CD4-positive, alpha-beta T cell treated with Interleukin-15 for 4 hours (primary cell): ENCODE results near the gene SLC37A2.
"Not testable (repeated sequence)": the region's sequence is repeated elsewhere in the genome, so short reads cannot be mapped to it uniquely, and the experiment has no call there.

Experiments
- DNase-seq: peaks from one replicate; pipeline ENCODE4 v3.0.0-alpha.2; 2020; ENCODE audit warnings: low spot score

SLC37A2 gene

DNA sequence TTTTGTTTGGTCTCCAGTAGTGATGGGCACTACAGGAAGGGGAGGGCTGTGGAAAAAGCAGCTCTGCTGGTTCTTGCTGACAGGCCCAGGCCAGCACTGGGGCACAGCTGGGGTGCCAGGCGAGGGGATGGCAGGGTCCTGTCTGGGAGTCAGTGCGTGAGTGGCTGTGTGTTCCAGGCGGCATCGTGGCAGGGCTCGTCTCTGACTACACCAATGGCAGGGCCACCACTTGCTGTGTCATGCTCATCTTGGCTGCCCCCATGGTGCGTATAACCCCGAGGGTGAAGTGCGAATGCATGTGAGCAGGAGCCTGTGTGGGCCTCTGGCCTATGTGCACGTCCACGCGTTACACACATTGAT is 20.9 kb downstream of the SLC37A2 start:
- DNase-seq = no peak

DNA sequence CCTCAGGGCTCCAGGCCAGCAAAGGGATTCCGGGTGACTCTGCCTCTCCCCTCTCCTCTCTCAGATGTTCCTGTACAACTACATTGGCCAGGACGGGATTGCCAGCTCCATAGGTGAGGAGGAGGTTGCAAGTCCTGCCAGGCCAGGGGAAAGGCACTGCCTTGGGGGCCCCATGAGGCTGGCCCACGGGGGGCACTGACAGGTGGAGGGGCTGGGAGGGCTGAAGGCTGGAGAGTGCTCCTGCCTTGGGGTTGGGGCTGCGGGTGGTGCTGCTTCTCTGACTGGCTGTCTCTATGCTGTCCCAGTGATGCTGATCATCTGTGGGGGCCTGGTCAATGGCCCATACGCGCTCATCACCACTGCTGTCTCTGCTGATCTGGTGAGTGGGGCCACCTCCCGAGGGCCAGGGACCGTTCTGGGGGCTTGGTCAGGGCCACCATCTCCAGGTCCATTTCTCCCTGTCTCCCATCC is 21.7 kb downstream of the SLC37A2 start:
- DNase-seq = no peak

DNA sequence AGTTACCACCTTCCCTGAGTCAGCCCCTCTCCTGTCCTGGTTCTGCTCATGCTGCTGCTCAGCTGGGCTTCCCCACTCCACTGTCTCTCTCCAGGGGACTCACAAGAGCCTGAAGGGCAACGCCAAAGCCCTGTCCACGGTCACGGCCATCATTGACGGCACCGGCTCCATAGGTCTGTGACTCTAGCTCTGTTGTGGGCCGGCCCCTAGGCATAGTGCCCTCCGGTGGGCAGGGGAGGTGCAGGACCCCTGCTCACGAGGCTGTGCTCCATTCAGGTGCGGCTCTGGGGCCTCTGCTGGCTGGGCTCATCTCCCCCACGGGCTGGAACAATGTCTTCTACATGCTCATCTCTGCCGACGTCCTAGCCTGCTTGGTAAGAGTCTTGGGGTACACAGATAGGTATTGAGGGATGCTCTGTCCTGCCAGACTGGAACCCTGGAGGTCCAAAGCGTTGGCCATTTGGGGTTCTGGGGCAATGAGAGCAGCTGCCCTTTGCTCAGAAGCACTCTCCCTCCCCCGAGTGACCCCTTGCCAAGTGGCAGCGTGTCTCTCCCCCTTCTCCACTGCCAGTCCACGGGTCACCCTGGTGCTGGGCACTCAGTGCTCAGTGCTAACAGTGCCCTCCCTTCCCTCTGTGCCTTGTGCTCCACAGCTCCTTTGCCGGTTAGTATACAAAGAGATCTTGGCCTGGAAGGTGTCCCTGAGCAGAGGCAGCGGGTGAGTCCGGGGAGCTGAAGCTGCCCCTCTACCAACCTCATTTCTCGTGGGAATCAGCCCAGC is 22.4 kb downstream of the SLC37A2 start:
- no peak for DNase-seq

DNA sequence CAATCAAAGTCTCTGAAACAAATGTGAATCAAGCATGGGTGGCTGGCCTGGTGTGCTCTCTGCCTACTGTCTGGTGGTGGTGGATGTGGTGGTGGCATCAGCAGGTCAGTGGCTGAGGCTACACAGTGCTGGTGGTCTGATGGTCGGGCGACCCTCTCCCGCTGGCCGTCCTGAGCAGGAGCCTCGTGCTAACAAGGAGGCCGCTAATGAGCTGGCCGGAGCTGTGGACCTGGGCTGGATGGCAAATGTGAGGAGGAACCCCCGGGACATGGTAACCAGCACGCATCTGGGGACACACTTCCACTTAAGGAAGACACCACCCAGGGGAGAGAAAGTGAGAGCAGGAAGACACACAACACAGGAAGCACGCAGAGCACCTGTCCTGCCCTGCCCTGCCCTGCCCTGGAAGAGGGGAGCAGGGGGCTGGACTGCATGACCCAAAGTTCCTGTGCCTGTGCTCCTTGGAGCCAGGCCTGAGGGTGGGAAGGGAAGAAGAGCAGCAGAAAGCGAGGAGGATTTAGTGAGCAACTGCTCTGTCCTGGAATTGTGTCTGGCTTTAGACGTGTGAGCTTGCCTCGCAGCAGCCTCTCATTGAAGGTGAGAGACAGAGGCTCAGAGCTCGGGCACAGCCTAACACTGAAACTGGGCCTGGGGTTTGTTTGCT is 23.7 kb downstream of the SLC37A2 start:
- DNase-seq = no peak

DNA sequence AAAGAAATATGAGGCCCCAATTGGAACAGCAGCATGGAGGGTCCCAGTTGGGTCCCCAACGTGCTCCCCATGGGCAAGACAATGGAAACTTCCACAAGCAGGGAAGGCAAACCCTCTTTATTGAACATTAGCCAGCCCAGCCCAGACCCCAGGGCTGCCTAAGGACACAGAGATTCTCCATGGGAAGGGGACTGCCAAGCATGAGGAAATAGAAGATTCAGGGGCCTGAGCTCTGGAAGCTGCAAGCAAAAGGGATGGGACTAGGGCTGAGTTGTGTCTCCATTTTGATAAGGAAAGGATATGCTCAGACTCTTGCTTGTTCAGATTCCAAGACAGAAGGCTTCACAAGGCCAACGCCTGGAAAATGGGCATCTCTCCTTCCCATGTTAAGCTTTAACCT is 25.0 kb downstream of the SLC37A2 start:
- no peak for DNase-seq

DNA sequence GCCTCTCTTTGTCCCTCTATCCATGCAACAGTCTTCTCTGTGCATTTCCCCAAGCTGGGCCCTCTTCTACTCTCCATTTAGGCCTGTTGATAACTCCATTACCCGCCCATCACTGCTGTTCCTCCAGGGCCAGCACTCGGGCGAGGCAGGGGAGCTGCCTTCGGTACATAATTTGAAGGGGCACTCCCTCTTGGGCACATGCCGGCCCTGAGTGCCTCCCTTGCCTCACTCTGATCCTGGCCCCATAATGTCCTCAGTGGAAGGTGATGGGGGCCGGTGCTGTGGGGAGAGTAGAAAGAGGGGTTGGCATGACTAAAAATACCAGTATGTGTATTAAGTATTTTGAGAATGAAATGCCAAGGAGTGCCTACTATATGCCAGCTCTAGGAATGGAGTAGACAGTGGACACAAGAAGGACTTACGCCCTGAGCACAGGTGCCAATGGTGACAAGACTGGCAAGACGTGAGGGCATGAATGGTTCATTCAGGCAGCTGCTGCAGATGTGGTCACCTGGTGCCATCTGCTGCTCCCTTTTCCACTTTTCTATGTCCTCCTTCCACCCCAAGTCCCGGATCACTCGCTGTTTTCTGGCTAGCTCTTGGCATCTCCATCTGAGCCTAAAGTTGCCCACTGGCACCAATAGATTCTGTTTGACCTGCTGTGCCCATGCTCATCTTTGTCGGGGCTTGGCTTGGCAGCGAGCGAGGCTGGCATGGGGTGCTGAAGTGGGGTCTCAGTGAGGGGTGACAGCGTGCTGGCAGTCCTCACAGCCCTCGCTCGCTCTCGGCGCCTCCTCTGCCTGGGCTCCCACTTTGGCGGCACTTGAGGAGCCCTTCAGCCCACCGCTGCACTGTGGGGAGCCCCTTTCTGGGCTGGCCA is 25.7 kb downstream of the SLC37A2 start:
- DNase-seq = no peak

DNA sequence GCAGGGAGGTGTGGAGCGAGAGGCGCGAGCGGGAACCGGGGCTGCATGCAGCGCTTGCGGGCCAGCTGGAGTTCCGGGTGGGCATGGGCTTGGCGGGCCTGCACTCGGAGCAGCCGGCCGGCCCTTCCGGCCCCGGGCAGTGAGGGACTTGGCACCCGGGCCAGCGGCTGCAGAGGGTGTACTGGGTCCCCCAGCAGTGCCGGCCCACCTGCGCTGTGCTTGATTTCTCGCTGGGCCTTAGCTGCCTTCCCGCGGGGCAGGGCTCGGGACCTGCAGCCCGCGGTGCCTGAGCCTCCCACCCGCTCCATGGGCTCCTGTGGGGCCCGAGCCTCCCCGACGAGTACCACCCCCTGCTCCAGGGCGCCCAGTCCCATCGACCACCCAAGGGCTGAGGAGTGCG is 26.4 kb downstream of the SLC37A2 start:
- not testable (repeated sequence) for DNase-seq

DNA sequence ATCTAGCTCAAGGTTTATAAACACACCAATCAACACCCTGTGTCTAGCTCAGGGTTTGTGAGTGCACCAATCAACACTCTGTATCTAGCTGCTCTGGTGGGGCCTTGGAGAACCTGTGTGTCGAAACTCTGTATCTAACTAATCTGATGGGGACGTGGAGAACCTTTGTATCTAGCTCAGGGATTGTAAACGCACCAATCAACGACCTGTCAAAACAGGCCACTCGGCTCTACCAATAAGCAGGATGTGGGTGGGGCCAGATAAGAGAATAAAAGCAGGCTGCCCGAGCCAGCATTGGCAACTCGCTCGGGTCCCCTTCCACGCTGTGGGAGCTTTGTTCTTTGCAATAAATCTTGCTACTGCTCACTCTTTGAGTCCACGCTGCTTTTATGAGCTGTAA is 27.0 kb downstream of the SLC37A2 start:
- DNase-seq = not testable (repeated sequence)

DNA sequence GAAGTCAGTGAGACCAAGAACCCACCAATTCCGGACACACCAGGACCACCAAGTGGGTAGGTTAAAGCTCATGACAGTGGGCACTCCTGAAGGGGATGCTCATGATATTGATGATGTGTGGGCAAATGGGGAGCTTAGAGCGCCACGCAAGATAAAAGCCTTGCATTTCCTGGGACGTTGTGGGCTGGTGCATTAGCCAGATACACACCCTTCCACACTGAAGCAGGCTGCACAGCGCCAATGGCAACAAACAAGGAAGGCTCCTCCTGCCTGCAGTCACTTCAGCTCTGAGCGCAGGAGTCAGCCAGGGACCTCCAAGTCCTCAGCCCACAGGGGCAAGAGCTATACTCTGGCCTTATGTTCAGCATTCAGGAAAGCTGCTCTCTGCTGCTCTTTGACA is 27.7 kb downstream of the SLC37A2 start:
- no peak for DNase-seq

DNA sequence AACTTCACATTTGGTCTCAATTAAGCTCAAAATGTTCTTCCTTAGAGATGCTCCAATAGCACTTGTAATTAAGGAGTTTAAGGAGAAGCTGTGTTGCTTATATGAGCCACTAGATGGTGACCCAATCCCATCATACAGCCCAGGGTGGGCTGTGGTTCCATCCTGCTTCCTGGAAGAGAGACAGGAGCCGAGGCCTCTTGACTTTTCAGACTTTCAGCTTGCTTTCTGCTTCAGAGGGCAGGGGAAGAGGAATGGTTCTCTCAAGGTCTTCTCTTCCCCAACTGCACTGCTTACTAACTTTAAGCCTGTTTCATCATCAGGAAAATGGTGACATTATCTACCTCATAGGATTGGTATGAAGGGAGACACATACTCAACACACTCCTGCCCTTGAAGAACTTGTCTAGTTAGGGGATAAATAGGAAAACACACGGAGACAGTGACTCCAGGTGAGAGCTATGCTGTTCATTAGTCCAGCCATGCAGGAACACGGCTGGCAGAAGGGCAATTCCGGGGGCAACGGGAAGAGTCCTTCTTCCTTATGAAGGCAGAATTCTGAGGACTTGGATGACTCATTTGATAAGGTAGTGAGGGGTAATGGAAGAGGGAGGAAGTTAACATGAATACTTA is 28.3 kb downstream of the SLC37A2 start:
- DNase-seq = no peak

DNA sequence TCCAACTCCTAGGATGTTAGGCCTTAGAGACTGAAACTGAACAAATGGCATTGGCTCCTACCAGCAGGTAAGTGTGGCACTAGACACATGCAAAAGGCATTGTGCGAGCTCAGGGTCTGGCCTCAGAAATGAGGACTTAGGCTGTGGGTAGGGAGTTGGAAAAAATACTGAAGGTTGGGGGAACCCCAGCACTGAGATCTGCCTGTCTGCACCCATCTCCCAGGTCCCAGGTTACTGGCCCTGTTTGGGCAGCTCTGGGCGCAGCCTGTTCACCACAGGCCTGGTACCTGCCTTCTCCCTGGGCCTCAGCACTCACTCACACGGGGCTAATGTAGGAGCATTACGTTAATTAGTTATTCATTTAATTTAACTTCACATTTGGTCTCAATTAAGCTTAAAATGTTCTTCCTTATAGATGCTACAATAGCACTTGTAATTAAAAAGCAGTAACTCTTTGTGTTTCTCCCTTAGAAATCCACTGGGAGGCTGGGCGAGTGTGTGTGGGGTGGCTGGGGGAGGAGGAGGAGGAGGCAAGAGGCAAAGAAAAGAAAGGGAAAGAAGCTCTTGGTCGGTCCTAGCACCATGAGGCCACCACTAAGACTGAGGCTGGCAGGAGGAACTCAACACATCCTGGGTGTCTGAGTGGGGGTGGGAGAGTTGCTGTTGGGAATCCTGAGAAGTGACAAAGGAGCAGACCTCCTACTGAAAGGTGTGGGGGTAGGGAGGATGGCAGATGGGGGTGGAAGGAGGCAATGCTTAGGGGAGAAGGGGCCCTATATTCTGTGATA is 29.0 kb downstream of the SLC37A2 start:
- no peak for DNase-seq

DNA sequence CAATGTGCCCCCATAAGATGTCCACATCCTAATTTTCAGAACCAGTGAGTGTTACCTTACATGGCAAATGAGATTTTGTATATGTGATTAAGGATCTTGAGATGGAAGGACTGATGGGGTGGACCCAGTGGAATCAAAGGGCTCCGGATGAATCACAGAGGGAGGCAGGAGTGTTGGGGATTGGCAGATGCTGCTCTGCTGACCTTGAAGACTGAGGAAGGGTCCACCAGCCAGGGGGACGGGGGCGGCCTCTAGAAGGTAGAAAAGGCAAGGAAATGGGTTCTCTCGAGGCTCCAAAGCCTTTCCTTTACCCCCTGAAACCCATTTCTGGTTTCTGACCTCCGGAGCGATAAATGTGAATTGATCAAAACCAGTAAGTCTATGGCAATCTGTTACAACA is 29.6 kb downstream of the SLC37A2 start:
- no peak for DNase-seq

DNA sequence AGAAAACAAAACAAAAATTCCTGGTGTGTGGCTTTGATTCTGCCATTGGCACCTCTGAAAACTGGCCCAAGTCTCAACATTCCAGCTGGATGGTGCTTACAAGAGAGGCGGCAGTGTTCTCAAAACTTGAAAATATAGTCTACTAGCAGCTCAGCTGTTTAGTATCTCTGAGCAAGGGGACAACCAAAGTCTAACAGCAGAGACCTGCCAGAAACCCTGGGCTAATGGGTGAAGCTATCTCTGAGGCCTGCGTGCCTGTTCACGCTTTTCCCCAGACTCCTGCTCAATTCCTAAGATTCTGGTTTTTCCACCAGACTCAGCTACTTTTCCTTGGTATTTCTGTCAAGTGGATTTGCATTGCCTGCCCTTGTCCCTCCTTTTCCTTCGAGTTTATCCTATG is 30.4 kb downstream of the SLC37A2 start:
- no peak for DNase-seq

DNA sequence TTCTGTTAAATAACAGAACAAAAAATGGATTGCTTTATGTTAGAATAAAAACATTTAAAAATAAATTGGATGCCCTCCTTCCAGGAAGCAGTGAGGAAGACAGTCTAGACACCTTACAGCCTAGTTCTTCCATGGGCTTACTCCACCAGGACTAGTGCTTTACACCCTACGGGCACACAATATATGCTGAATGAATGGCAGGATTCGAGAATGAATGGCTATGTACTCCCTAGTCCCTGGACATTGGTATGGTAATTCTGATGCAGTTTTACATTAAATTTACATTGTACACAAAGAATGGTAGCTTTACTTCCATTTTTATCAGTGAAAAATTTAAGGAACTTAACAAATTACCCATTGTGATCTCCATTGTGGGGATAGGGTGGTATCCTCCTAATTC is 31.6 kb downstream of the SLC37A2 start:
- no peak for DNase-seq

DNA sequence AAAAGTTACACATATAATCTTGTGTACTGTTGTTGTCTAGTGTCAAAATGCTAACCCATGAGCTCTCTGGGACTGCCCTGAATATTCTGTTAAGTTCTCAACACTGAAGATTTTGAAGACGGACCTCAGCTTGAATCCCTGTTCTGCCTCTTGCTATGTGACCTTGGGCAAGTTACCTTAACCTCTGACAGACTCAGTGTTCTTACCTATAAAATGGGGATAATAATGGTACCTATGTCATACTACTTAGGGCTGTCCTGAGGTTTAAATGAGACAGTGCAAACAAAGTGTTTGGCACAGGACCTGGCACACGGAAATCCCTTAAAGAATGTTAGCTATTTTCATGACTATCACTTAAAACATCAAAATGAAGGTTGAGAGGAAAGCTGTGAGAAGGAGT is 37.0 kb downstream of the SLC37A2 start:
- DNase-seq = no peak

DNA sequence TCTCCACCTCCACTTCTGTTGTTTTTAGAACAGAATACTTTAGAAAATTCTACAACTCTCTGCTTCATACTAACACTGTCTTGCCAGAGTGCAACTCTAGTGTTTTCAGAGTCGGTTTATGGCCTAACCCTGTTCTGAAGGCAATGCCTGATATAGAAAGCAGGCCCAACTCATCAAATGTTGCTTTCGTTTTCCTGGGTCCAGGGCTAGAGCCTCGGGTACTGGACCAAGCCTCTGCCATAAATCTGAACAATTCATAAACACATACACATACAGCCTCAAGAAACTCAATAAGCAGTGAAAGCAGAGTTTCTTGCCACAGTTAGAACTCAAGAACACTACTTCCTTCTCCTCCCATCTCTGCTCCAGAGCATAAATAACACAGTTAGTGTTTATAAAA is 38.5 kb downstream of the SLC37A2 start:
- no peak for DNase-seq

DNA sequence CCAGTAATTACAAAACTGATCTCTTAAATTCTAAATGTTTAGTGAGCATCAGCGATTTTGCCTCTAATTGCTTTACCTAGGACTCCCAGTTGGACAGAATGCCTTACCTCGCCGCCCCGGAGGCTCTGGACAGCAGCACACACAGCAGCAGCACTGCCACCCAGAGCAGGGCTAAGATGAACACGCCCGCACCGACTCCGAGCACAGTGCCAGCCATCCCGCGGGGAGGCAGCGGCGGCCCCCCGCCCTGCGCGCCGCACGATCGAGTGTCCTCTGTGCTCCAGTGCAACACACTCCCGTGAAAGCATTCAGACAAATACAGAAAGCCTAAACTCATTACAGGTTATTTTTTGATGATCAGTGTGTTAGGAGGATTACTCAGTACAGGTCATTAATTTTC is 38.9 kb downstream of the SLC37A2 start:
- no peak for DNase-seq

DNA sequence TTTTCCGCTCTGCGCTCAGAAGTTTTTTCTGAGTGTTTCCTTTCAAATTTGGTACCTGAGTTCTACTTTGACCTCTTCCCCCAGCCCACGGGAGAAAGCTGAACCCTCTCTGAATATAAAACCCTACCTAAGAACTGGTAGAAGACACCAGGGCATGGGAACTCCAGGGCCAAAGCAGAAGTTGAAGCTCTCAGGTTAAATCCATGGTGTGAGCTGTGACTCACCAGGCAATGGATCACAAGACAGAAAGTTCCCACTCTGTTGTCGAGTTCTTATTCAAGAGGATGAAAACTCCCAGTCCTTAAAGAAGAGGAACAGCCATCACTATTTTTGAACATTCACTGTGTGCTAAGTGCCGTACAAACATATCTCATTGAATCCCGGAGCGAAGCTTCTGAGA is 39.4 kb downstream of the SLC37A2 start:
- DNase-seq = no peak

DNA sequence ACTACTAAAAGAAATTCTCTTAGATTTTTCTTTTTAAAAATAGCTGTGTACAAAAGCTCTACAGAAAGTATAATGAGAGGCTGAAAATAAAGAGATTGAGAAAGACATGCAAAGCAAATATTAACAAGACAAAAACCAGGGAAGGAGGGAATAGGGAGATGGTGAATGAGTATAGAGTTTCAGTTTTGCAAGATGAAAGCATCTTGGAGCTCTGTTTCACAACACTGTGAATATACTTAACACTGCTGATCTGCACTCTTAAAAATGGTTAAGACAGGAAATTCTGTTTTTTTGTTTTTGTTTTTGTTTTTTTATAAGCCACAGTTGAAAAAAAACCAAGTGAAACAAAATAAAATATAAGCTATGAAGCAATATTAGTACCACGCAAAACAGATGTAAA is 42.8 kb downstream of the SLC37A2 start:
- no peak for DNase-seq

DNA sequence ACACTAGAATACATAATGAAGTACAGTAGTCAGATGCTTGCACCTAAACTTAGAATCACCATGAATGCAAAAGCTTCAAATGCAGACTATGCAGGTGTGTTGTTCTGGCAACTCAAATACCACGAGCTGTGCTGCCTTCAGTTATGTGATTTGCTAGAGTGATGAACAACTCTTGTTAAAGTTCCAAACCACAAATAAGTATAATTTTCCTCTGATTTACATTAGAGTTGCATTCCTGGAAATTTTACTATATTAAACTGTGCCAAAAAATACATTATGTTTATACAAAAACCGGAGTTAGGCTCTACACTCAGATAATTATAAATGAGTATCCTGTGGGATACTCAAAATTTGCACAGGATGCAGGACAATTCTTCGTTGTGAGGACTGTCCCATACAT is 45.4 kb downstream of the SLC37A2 start:
- DNase-seq = no peak

DNA sequence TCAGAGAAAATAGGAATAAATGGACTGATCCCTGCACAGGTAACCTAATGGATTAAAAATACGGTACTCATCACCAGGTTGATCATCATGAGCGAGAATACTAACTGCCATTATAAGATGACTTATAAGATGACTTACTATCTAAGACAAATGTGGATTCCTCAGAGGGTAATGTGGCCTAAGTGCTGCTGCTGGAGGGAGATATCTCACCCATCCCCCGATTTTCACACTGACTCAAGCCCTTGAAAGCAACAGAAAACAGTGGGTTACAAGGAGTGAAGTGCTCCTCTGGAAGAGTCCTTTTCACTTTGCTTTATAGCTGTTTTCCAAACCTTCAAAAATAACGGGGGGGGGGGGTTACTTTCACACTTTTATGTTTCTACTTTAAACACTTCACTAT is 47.4 kb downstream of the SLC37A2 start:
- no peak for DNase-seq

DNA sequence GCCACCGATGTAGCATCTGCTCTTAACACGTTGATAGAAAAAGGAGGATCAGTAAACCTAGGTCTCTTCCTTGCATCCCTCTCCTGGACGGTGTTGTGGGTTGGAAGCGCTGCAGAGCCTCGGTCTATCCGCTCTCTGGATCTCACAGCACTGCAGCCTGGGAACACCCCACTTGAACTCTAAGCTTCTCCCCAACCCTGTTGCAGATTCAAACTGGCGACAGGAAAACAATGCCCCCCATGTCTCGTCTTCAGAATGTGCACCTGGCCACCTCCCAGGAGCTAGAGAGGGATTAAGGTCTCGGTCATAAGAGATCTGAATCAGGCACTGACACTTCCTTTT is 47.9 kb downstream of the SLC37A2 start:
- DNase-seq = peak; percentile 8
